ENCODE data around the gene CACNA2D1. TPM values are rescaled to one million over a fixed set of nuclear protein-coding genes. Genes with fewer than 3 reads are reported as not detected.

CACNA2D1 gene
- total and polyA plus RNA-seq, 2 donors (not counting 1 experiment from before 2014, with no cell fraction given): 31.7 to 64.4 TPM

GRCh38 chr7:82129091-82129490 lies 314.5 kb downstream of the CACNA2D1 start:
- no peak for TF ChIP-seq CTCF (conservative IDR thresholded peaks at IDR 0.05 in 1 of 2, IDR thresholded peaks at IDR 0.05 in 1 of 2; ENCODE audit: low read depth in 1 of 2, low read length in 2 of 2)
- TF ChIP-seq EZH2 (IDR thresholded peaks at IDR 0.05; ENCODE audit: low read length, missing control alignments): no peak
- Histone ChIP-seq H3K27me3 (ENCODE audit: control insufficient read depth, insufficient read depth, low read length) (no peaks in the 10 kb centered on the region), H3K4me2 (ENCODE audit: extremely low read depth, insufficient read depth, low read length) (no peak overlapping the region), H3K4me1 (ENCODE audit: control insufficient read depth, extremely low read depth, insufficient read depth, low read length) (no peaks in the 10 kb centered on the region), H3K79me2 (ENCODE audit: control insufficient read depth, insufficient read depth, low read length) (no peaks in the 10 kb centered on the region), H3K36me3 (ENCODE audit: control insufficient read depth, insufficient read depth, low read length) (no peaks in the 10 kb centered on the region), H3K9me3 (ENCODE audit: control insufficient read depth, insufficient read depth, low read depth, low read length) (no peaks in the 10 kb centered on the region), H3K4me3 (replicated peaks in 1 of 4; ENCODE audit: control extremely low read depth in 1 of 4, insufficient read depth in 1 of 4, low read depth in 3 of 4, low read length in 4 of 4) (no peak overlapping the region), H2AFZ (ENCODE audit: low read length) (no peak overlapping the region), H3K9ac (ENCODE audit: insufficient read depth, low read length) (no peak overlapping the region), H3K27ac (ENCODE audit: insufficient read depth, low read length) (no peak overlapping the region), H4K20me1 (ENCODE audit: control insufficient read depth, extremely low read depth, insufficient read depth, low read length) (no peaks in the 10 kb centered on the region)
- no peak for DNase-seq (ENCODE audit: low read depth in 2 of 2)

- no peaks in the 10 kb centered on the region for H3K79me2 ChIP-seq (ENCODE audit: control insufficient read depth, insufficient read depth, low read length)
- no peaks in the 10 kb centered on the region for H3K4me1 ChIP-seq (ENCODE audit: control insufficient read depth, extremely low read depth, insufficient read depth, low read length)
- H3K36me3 ChIP-seq (ENCODE audit: control insufficient read depth, insufficient read depth, low read length): no peaks in the 10 kb centered on the region
- H3K4me2 ChIP-seq (ENCODE audit: extremely low read depth, insufficient read depth, low read length): no peak overlapping the region
- TF ChIP-seq CTCF (conservative IDR thresholded peaks at IDR 0.05 in 1 of 2, IDR thresholded peaks at IDR 0.05 in 1 of 2; ENCODE audit: low read depth in 1 of 2, low read length in 2 of 2) (no peak), EZH2 (IDR thresholded peaks at IDR 0.05; ENCODE audit: low read length, missing control alignments) (no peak)
- no peak overlapping the region for H3K27ac ChIP-seq (ENCODE audit: insufficient read depth, low read length)
- no peaks in the 10 kb centered on the region for H3K27me3 ChIP-seq (ENCODE audit: control insufficient read depth, insufficient read depth, low read length)
- no peak for DNase-seq (ENCODE audit: low read depth in 2 of 2)
- H2AFZ ChIP-seq (ENCODE audit: low read length): no peak overlapping the region
- H3K9ac ChIP-seq (ENCODE audit: insufficient read depth, low read length): no peak overlapping the region
- H3K4me3 ChIP-seq (replicated peaks in 1 of 4; ENCODE audit: control extremely low read depth in 1 of 4, insufficient read depth in 1 of 4, low read depth in 3 of 4, low read length in 4 of 4): no peak overlapping the region
- H4K20me1 ChIP-seq (ENCODE audit: control insufficient read depth, extremely low read depth, insufficient read depth, low read length): no peaks in the 10 kb centered on the region
- no peaks in the 10 kb centered on the region for H3K9me3 ChIP-seq (ENCODE audit: control insufficient read depth, insufficient read depth, low read depth, low read length)
Measured at GRCh38 chr7:82128546-82128945, 315.0 kb downstream of the CACNA2D1 start.

DNA sequence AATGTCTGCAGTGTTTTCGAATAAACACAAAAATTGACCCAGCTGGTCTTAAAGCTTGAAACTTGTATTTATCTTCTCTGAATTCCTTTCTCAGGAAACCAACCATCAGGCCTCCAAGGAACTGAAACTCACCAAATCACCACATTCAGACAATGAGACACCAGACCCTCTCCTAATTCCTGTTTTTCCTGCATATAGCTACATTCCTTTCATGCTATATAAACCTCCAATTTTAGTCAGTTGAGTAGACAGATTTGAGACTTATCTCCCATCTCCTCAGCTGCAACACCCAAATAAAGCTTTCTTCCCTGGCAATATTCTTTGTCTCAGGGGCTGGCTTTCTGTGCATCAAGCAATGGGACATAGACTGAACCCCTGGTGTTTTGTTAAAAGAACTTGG lies 317.0 kb downstream of the CACNA2D1 start:
- H3K27ac ChIP-seq (ENCODE audit: insufficient read depth, low read length): no peak overlapping the region

More for the DNA sequence above, 317.0 kb downstream of the CACNA2D1 start:
- H3K79me2 ChIP-seq (ENCODE audit: control insufficient read depth, insufficient read depth, low read length): no peaks in the 10 kb centered on the region
- H3K27me3 ChIP-seq (ENCODE audit: control insufficient read depth, insufficient read depth, low read length): no peaks in the 10 kb centered on the region
- no peaks in the 10 kb centered on the region for H3K9me3 ChIP-seq (ENCODE audit: control insufficient read depth, insufficient read depth, low read depth, low read length)
- no peaks in the 10 kb centered on the region for H3K4me1 ChIP-seq (ENCODE audit: control insufficient read depth, extremely low read depth, insufficient read depth, low read length)
- no peak overlapping the region for H3K4me3 ChIP-seq (replicated peaks in 1 of 4; ENCODE audit: control extremely low read depth in 1 of 4, insufficient read depth in 1 of 4, low read depth in 3 of 4, low read length in 4 of 4)
- no peak overlapping the region for H3K9ac ChIP-seq (ENCODE audit: insufficient read depth, low read length)
- peak in 1 of 2 donors; percentile 5 for DNase-seq (ENCODE audit: low read depth in 2 of 2)
- no peak overlapping the region for H2AFZ ChIP-seq (ENCODE audit: low read length)
- no peaks in the 10 kb centered on the region for H3K36me3 ChIP-seq (ENCODE audit: control insufficient read depth, insufficient read depth, low read length)
- no peak overlapping the region for H3K4me2 ChIP-seq (ENCODE audit: extremely low read depth, insufficient read depth, low read length)
- TF ChIP-seq CTCF (conservative IDR thresholded peaks at IDR 0.05 in 1 of 2, IDR thresholded peaks at IDR 0.05 in 1 of 2; ENCODE audit: low read depth in 1 of 2, low read length in 2 of 2): no peak
- TF ChIP-seq EZH2 (IDR thresholded peaks at IDR 0.05; ENCODE audit: low read length, missing control alignments): no peak
- H4K20me1 ChIP-seq (ENCODE audit: control insufficient read depth, extremely low read depth, insufficient read depth, low read length): no peaks in the 10 kb centered on the region

Data from fibroblast of lung (primary cell).